Adrenal gland (tissue), 5 donors: ENCODE results near the gene GJA3.

ENCODE experiments used
- POLR2A ChIP-seq, 2 donors: fragments of 450-650 bp; IDR thresholded peaks; one replicate each; pipeline ENCODE4 v1.6.1; 2017; ENCODE audit warnings: antibody characterized with exemption in 2 of 2, mild to moderate bottlenecking in 2 of 2, moderate library complexity in 1 of 2
- TF ChIP-seq, protein P1 (sequence below), 6 experiments: fragments of 450-650 bp in 4 of 6; fragments of 200-600 bp in 2 of 6; sonication (generic) in 1 of 6; IDR thresholded peaks; 1 replicate in 5 of 6; 2 replicates in 1 of 6; pipeline versions ENCODE4 v1.5.1 to v1.8.0; 2016 to 2021; ENCODE audit warnings: antibody characterized with exemption in 6 of 6, mild to moderate bottlenecking in 2 of 6, moderate library complexity in 1 of 6
- donor health status: DM: no; HTN: no; CAD: no.

DNA sequence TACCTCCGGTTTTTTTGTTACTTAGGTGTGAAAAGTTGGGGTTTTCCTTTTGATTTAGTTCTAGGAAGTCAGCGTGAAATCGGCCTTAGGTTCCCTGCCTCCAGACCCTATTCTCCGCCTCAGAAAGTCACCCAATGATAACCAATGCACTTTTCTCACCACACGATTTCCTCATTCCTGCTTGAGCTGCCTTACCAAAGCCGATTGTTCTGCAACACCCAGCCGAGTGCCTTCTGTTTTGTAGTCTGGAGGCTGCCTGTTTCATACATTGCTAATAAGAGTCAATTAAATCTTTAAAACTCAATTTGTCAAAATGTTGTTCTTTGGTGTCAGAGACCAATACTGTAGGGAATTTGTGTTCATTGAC lies 39.7 kb downstream of the GJA3 start:
- TF ChIP-seq, protein P1, sequence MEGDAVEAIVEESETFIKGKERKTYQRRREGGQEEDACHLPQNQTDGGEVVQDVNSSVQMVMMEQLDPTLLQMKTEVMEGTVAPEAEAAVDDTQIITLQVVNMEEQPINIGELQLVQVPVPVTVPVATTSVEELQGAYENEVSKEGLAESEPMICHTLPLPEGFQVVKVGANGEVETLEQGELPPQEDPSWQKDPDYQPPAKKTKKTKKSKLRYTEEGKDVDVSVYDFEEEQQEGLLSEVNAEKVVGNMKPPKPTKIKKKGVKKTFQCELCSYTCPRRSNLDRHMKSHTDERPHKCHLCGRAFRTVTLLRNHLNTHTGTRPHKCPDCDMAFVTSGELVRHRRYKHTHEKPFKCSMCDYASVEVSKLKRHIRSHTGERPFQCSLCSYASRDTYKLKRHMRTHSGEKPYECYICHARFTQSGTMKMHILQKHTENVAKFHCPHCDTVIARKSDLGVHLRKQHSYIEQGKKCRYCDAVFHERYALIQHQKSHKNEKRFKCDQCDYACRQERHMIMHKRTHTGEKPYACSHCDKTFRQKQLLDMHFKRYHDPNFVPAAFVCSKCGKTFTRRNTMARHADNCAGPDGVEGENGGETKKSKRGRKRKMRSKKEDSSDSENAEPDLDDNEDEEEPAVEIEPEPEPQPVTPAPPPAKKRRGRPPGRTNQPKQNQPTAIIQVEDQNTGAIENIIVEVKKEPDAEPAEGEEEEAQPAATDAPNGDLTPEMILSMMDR (IDR thresholded peaks at IDR 0.05), result no peak
- no peak for TF ChIP-seq POLR2A (IDR thresholded peaks at IDR 0.05)
